Peyer's patch (tissue), 4 donors: Measurements from ENCODE around the gene INPP5J. TPM values are rescaled to one million over a fixed set of nuclear protein-coding genes. Genes with fewer than 3 reads are reported as not detected.

Source experiments
- DNase-seq, 3 donors: peaks; one replicate each; pipeline ENCODE4 v3.0.0-alpha.2; 2017 to 2019
- H3K27ac ChIP-seq, 4 donors: fragments of 200-600 bp; sonication (generic); one replicate each; pipeline ENCODE4 v1.5.1; 2016 to 2019
- H3K27me3 ChIP-seq, 2 donors: fragments of 200-600 bp; sonication (generic); one replicate each; pipeline ENCODE4 v1.5.1; 2019
- H3K36me3 ChIP-seq, 3 donors: fragments of 200-600 bp; sonication (generic); one replicate each; pipeline ENCODE4 v1.5.1; 2016 to 2019
- H3K4me1 ChIP-seq, 4 donors: fragments of 200-600 bp; sonication (generic); one replicate each; pipeline ENCODE4 v1.5.1; 2016 to 2019
- H3K4me3 ChIP-seq, 4 donors: fragments of 200-600 bp; sonication (generic); 1 replicate in 3 of 4; 2 replicates in 1 of 4; pipeline ENCODE4 v1.5.1; 2016 to 2019; ENCODE audit warnings: mild to moderate bottlenecking in 1 of 4
- H3K9me3 ChIP-seq, 4 donors: fragments of 200-600 bp; sonication (generic); one replicate each; pipeline ENCODE4 v1.5.1; 2016 to 2019; ENCODE audit warnings: mild to moderate bottlenecking in 1 of 4
- CTCF ChIP-seq, 6 experiments: fragments of 450-650 bp in 4 of 6; fragments of 200-600 bp in 2 of 6; sonication (generic) in 1 of 6; IDR thresholded peaks; one replicate each; pipeline ENCODE4 v1.5.1; 2017 to 2019; ENCODE audit warnings: antibody characterized with exemption in 6 of 6, mild to moderate bottlenecking in 3 of 6, moderate library complexity in 1 of 6
- POLR2A ChIP-seq, 2 donors: fragments of 450-650 bp; IDR thresholded peaks; one replicate each; pipeline ENCODE4 v1.5.1; 2017; ENCODE audit warnings: antibody characterized with exemption in 2 of 2, mild to moderate bottlenecking in 2 of 2, moderate library complexity in 2 of 2
- small RNA-seq, 2 donors: library from RNA; depleted of rRNA; stranded (forward); fragments of <200 nt; gene quantifications; one replicate each; pipeline ENCODE3, GENCODE V24; 2016
- total RNA-seq, 4 donors: library from RNA; depleted of rRNA; stranded (reverse); fragments of >200 nt; gene quantifications; one replicate each; pipeline ENCODE4 v1.1.0, GENCODE V29; 2016

Gene INPP5J
- total RNA-seq, 4 donors from 2014 or later = 18.2 to 203 (median 156) TPM

GRCh38 chr22:31184015-31184414 lies 61.2 kb downstream of the INPP5J start:
- no peaks in the 10 kb centered on the region for H3K9me3 ChIP-seq
- H3K27ac ChIP-seq = no peak overlapping the region
- TF ChIP-seq CTCF (IDR thresholded peaks at IDR 0.05) (no peak), POLR2A (IDR thresholded peaks at IDR 0.05) (no peak)
- H3K4me3 ChIP-seq = no peak overlapping the region
- peaks cover 0 to 33% (median 0%) of the 10 kb centered on the region in 3 donors for H3K36me3 ChIP-seq
- DNase-seq = no peak
- H3K4me1 ChIP-seq = no peaks in the 10 kb centered on the region
- no peaks in the 10 kb centered on the region for H3K27me3 ChIP-seq

Small RNA genes lying within 50 kb of the gene (small RNA-seq; reads per million reads assigned to genes)
- 0.53 to 1.2 reads per million in 2 donors for gene MIR3928

Other genes with a start within 250 kb of the INPP5J start
- gene MORC2, start 154.2 kb upstream of the INPP5J start, total RNA-seq = 10 to 100 TPM; 23.5 to 39.6 (median 29.5) TPM
- gene TUG1, start 153.7 kb upstream of the INPP5J start, total RNA-seq = 100 to 1,000 TPM in 3 of 4 donors, 10 to 100 TPM in 1; 97.6 to 135 (median 109) TPM
- 100 to 1,000 TPM in 1 of 4 donors, 10 to 100 TPM in 3; 23.1 to 124 (median 75.9) TPM for gene SMTN, start 41.6 kb upstream of the INPP5J start, total RNA-seq
- 10 to 100 TPM; 31.4 to 89.1 (median 43.7) TPM for gene SELENOM, start 15.4 kb upstream of the INPP5J start, total RNA-seq
- gene PLA2G3, start 17.5 kb downstream of the INPP5J start, total RNA-seq = not detected
- 10 to 100 TPM; 34.7 to 45.9 (median 41.7) TPM for gene RNF185, start 37.2 kb downstream of the INPP5J start, total RNA-seq
- gene LIMK2, start 89.3 kb downstream of the INPP5J start, total RNA-seq = 100 to 1,000 TPM; 106 to 256 (median 139) TPM
- 10 to 100 TPM; 23.7 to 60.2 (median 30.7) TPM for gene PIK3IP1, start 169.5 kb downstream of the INPP5J start, total RNA-seq
- 10 to 100 TPM; 12.4 to 28.3 (median 21.2) TPM for gene PATZ1, start 223.4 kb downstream of the INPP5J start, total RNA-seq